ENCODE measurements around the gene CGB2. TPM values are rescaled to one million over a fixed set of nuclear protein-coding genes. Genes with fewer than 3 reads are reported as not detected.

The CGB2 gene
- total and polyA plus RNA-seq, 2 donors from 2014 or later = not detected

DNA sequence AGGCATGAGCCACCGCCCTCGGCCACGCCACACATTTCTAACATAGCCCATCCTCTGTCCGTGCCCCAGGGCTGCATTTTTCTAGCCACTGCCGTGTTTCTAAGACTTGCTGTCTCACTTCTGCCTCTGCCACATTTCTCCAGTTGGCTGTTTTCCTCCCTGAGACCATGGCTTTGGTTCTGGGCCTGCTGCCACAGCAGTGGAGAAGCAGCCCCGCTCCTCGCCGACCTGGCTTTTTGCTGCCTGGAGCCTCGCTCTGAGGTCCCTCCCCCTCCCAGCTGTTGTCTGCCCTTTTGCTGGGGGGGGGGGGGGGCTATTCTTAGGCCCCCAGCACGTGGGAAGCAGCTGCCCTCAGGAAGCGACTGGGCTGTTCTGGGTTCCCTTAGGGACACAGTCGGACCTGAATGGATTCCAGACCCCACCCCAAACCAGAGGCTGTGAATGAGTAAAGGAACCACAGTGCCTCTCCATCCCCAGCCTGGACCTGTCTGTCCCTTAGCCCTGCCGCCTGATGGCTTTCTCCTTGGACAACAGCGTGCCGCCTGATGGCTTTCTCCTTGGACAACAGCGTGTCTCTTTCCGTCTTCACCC lies 41.9 kb upstream of the CGB2 start:
- no peak for DNase-seq
- Histone ChIP-seq H3K4me1 (ENCODE audit: control insufficient read depth in 2 of 3, insufficient read depth in 2 of 3, low read depth in 1 of 3, low read length in 3 of 3) (peaks cover 0 to 25% (median 11%) of the 10 kb centered on the region in 3 donors), H3K9ac (ENCODE audit: low read length in 3 of 3) (no peak overlapping the region), H3K27me3 (ENCODE audit: control insufficient read depth, insufficient read depth, low read length) (no peaks in the 10 kb centered on the region), H3K27ac (ENCODE audit: low read depth in 2 of 2, low read length in 2 of 2) (no peak overlapping the region), H3K9me3 (ENCODE audit: control insufficient read depth in 2 of 3, insufficient read depth in 1 of 3, low read length in 3 of 3) (no peaks in the 10 kb centered on the region), H3K36me3 (ENCODE audit: control insufficient read depth in 2 of 3, insufficient read depth in 3 of 3, low read length in 3 of 3) (peaks cover 0 to 20% (median 17%) of the 10 kb centered on the region in 3 donors), H3K4me3 (ENCODE audit: low read length in 3 of 3) (no peak overlapping the region)
- no peak for FAIRE-seq
- intact Hi-C loops (cut with DNase I) = no loop called here
- TF ChIP-seq, protein P1, sequence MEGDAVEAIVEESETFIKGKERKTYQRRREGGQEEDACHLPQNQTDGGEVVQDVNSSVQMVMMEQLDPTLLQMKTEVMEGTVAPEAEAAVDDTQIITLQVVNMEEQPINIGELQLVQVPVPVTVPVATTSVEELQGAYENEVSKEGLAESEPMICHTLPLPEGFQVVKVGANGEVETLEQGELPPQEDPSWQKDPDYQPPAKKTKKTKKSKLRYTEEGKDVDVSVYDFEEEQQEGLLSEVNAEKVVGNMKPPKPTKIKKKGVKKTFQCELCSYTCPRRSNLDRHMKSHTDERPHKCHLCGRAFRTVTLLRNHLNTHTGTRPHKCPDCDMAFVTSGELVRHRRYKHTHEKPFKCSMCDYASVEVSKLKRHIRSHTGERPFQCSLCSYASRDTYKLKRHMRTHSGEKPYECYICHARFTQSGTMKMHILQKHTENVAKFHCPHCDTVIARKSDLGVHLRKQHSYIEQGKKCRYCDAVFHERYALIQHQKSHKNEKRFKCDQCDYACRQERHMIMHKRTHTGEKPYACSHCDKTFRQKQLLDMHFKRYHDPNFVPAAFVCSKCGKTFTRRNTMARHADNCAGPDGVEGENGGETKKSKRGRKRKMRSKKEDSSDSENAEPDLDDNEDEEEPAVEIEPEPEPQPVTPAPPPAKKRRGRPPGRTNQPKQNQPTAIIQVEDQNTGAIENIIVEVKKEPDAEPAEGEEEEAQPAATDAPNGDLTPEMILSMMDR (IDR thresholded peaks at IDR 0.05; ENCODE audit: borderline replicate concordance, extremely low read depth, insufficient read depth) = no peak

- FAIRE-seq = no peak
- Histone ChIP-seq H3K27me3 (ENCODE audit: control insufficient read depth, insufficient read depth, low read length) (no peaks in the 10 kb centered on the region), H3K9ac (ENCODE audit: low read length in 3 of 3) (no peak overlapping the region), H3K9me3 (ENCODE audit: control insufficient read depth in 2 of 3, insufficient read depth in 1 of 3, low read length in 3 of 3) (no peaks in the 10 kb centered on the region), H3K27ac (ENCODE audit: low read depth in 2 of 2, low read length in 2 of 2) (no peak overlapping the region), H3K36me3 (ENCODE audit: control insufficient read depth in 2 of 3, insufficient read depth in 3 of 3, low read length in 3 of 3) (peaks cover 0 to 14% (median 11%) of the 10 kb centered on the region in 3 donors), H3K4me1 (ENCODE audit: control insufficient read depth in 2 of 3, insufficient read depth in 2 of 3, low read depth in 1 of 3, low read length in 3 of 3) (peaks cover 0 to 27% (median 11%) of the 10 kb centered on the region in 3 donors), H3K4me3 (ENCODE audit: low read length in 3 of 3) (no peak overlapping the region)
- intact Hi-C loops (cut with DNase I) = no loop called here
- no peak for DNase-seq
- TF ChIP-seq, protein P1 (IDR thresholded peaks at IDR 0.05; ENCODE audit: borderline replicate concordance, extremely low read depth, insufficient read depth) = no peak
Observed at GRCh38 chr19:48990400-48990799, 41.3 kb upstream of the CGB2 start.

DNA sequence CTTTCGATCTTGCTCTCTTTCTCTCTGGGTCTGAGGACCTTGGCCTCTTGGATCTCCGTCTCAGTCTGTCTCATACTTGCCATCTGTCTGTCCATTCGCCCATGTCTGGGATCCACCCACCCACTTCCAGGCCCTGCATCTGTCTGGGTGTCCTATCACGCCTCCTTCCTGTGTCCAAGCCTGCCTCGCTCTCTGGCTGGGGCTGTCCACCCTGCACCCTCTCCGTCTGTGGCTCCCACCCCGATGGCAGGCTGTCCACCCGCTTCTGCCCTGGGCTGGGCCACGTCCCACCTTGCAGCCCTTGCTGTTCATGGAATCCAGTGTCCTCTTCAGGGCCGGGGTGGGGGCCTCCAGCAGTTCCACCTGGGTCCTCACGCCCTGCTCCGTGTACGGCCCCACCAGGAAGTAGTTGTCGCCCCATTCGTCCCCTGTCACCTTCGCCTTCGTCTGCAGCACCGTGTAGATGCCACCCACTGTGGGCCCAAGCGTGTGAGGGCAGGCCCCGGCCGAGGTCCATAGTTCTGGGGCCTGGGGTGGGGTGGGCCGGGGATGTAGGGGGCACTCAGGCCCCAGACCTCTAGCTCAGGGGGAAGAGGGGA lies 40.6 kb upstream of the CGB2 start:
- Histone ChIP-seq H3K4me3 (ENCODE audit: low read length in 3 of 3) (peak overlapping the region in 1 of 3 donors; percentile 97), H3K9me3 (ENCODE audit: control insufficient read depth in 2 of 3, insufficient read depth in 1 of 3, low read length in 3 of 3) (no peaks in the 10 kb centered on the region), H3K9ac (ENCODE audit: low read length in 3 of 3) (peak overlapping the region in 1 of 3 donors; percentile 99), H3K27me3 (ENCODE audit: control insufficient read depth, insufficient read depth, low read length) (no peaks in the 10 kb centered on the region), H3K27ac (ENCODE audit: low read depth in 2 of 2, low read length in 2 of 2) (no peak overlapping the region), H3K4me1 (ENCODE audit: control insufficient read depth in 2 of 3, insufficient read depth in 2 of 3, low read depth in 1 of 3, low read length in 3 of 3) (peaks cover 0 to 27% (median 11%) of the 10 kb centered on the region in 3 donors), H3K36me3 (ENCODE audit: control insufficient read depth in 2 of 3, insufficient read depth in 3 of 3, low read length in 3 of 3) (peaks cover 0 to 10% (median 4%) of the 10 kb centered on the region in 3 donors)
- intact Hi-C loops (cut with DNase I) = no loop called here
- FAIRE-seq (no peak), DNase-seq (no peak)
- TF ChIP-seq, protein P1 (IDR thresholded peaks at IDR 0.05; ENCODE audit: borderline replicate concordance, extremely low read depth, insufficient read depth) = no peak

All from kidney (tissue), 14 donors.